Ovary (tissue), 9 donors: ENCODE results near the gene NELFB. TPM values are rescaled to one million over a fixed set of nuclear protein-coding genes. Genes with fewer than 3 reads are reported as not detected.
A peak's percentile ranks its signal among the peaks of the same experiment; 100 is the strongest.

Source experiments
- DNase-seq, 5 donors: peaks; one replicate each; pipeline ENCODE4 v3.0.0-alpha.2; 2019 to 2020
- H3K27ac ChIP-seq, 2 donors: fragments of 200-600 bp; one replicate each; pipeline versions ENCODE4 v1.5.1 to v1.8.0; 2019 to 2022
- H3K27me3 ChIP-seq: fragments of 200-600 bp; one replicate; pipeline ENCODE4 v1.8.0; 2022
- H3K36me3 ChIP-seq: fragments of 200-600 bp; sonication (generic); one replicate; pipeline ENCODE4 v1.5.1; 2019
- H3K4me1 ChIP-seq: one replicate; pipeline ENCODE4 v1.8.1; 2013; ENCODE audit warnings: mild to moderate bottlenecking, moderate library complexity; ENCODE audit not compliant: insufficient read depth
- H3K4me3 ChIP-seq: fragments of 200-600 bp; sonication (generic); one replicate; pipeline ENCODE4 v1.5.1; 2017
- H3K9me3 ChIP-seq, 2 donors: fragments of 200-600 bp in 1 of 2; sonication (generic) in 1 of 2; one replicate each; pipeline versions ENCODE4 v1.5.1 to v1.8.1; 2013 to 2019; ENCODE audit warnings: mild to moderate bottlenecking in 1 of 2, moderate library complexity in 1 of 2
- CTCF ChIP-seq, 3 donors: fragments of 450-650 bp in 2 of 3; fragments of 200-600 bp in 1 of 3; IDR thresholded peaks; one replicate each; pipeline versions ENCODE4 v1.5.1 to v1.8.0; 2016 to 2022; ENCODE audit warnings: antibody characterized with exemption in 3 of 3, mild to moderate bottlenecking in 1 of 3
- EP300 ChIP-seq: sonication (generic); formaldehyde crosslinking; IDR thresholded peaks from one replicate; pipeline ENCODE4 v1.6.1; 2017; ENCODE audit warnings: antibody characterized with exemption
- POLR2A ChIP-seq: fragments of 450-650 bp; IDR thresholded peaks from one replicate; pipeline ENCODE4 v1.6.1; 2017; ENCODE audit warnings: antibody characterized with exemption, mild to moderate bottlenecking, moderate library complexity
- WGBS, 3 donors: extraction: QIAGEN DNeasy Blood & Tissue Kit in 1 of 3; methylation state at CpG; one replicate each; pipeline versions ENCODE4 v1.1.5 to v1.1.7; 2013 to 2017; 5-methylcytosine and 5-hydroxymethylcytosine counted together
- intact Hi-C, 4 donors: fragments of 100-400 bp; cut with DNase I; formaldehyde crosslinking; loops; one replicate each; pipeline versions ENCODE4 v1.11.0 to v1.15.1; 2022 to 2023
- polyA plus RNA-seq, 2 donors: library from polyadenylated mRNA; stranded (reverse); fragments of 200-250 nt in 1 of 2; fragments of 350-450 nt in 1 of 2; fragmentation: Illumina TruSeq in 1 of 2; extraction: RNeasy Lipid Tissue Mini Kit (QIAGEN cat#74804) in 1 of 2; gene quantifications; one replicate each; pipeline ENCODE4 v1.2.3, GENCODE V29; 2013 to 2014
- total RNA-seq, 7 donors: library from RNA; depleted of rRNA in 2 of 7; stranded (reverse); fragments of >200 nt in 2 of 7; fragmentation: NEBNext Ultra II Directional in 3 of 7; extraction: Animal tissue kit (Norgen Biotek cat#: 25700) in 3 of 7; gene quantifications; one replicate each; pipeline versions ENCODE4 v1.1.0 to v1.2.4, GENCODE V29; 2016 to 2023
- donor health status: DM: no; HTN: no; CAD: no; lungs with moderate emphysema.
- donor health status: DM: no; HTN: no; CAD: no.
- donor health status: Bipolar disorder and iron deficiency.
- donor health status: DM: yes; HTN: yes; CAD: no.
- donor health status: DM: no; HTN: no; CAD: no.
- donor health status: DM: yes; HTN: yes; CAD: no.

The NELFB gene
- total and polyA plus RNA-seq, 9 donors, result 10.9 to 56.6 (median 44.5) TPM

- DNase-seq, result peak; percentile 27 to 70 (median 38)
- H3K27me3 ChIP-seq, result peaks cover 11% of the 10 kb centered on the region
- no peak for TF ChIP-seq EP300
- TF ChIP-seq CTCF (IDR thresholded peaks at IDR 0.05), result peak in 1 of 3 donors; percentile 27
- TF ChIP-seq POLR2A, result no peak
- H3K36me3 ChIP-seq, result no peaks in the 10 kb centered on the region
- peak overlapping the region; percentile 37 for H3K4me3 ChIP-seq
- no peaks in the 10 kb centered on the region for H3K9me3 ChIP-seq
- 0 to 1% (median 0%) methylated on average over 53 to 115 of the region's 115 CpGs for WGBS, 3 donors
- H3K27ac ChIP-seq, result no peak overlapping the region
- intact Hi-C loops, result loop anchor here in 2 of 4 donors (5.0 kb wide), 2 partner anchors 106 to 146 kb away; no protein-coding TSS in a partner anchor
- peaks cover 17% of the 10 kb centered on the region for H3K4me1 ChIP-seq
Observed at GRCh38 chr9:137301081-137301947, 46.2 kb downstream of the NELFB start.

- TF ChIP-seq POLR2A (no peak), EP300 (no peak), CTCF (IDR thresholded peaks at IDR 0.05) (no peak)
- intact Hi-C loops, result loop anchor here in 2 of 4 donors (5.0 kb wide), 2 partner anchors 105 to 145 kb away; no protein-coding TSS in a partner anchor
- H3K27ac ChIP-seq, result peak within 1 kb of the TSS in 1 of 2 donors; percentile 25
Observed at GRCh38 chr9:137302118-137302448, 47.0 kb downstream of the NELFB start, which contains the start of gene NRARP. Gene NRARP (minus strand): TSS chr9:137302271. CDS start chr9:137301928, 343 bp downstream.

GRCh38 chr9:137302449-137303150, 47.5 kb downstream of the NELFB start:
- H3K27ac ChIP-seq, result peak overlapping the region in 1 of 2 donors; percentile 25

More at GRCh38 chr9:137302118-137302448, 47.0 kb downstream of the NELFB start, which contains the start of gene NRARP:
- 0 to 2% (median 1%) methylated on average over 24 to 60 of the region's 60 CpGs for WGBS, 3 donors
- no peaks in the 10 kb centered on the region for H3K9me3 ChIP-seq
- peak within 1 kb of the TSS; percentile 37 for H3K4me3 ChIP-seq
- H3K27me3 ChIP-seq, result peaks cover 11% of the 10 kb centered on the region
- H3K36me3 ChIP-seq, result no peaks in the 10 kb centered on the region
- DNase-seq, result peak; percentile 82 to 93 (median 90)
- peaks cover 14% of the 10 kb centered on the region for H3K4me1 ChIP-seq

More at GRCh38 chr9:137302449-137303150, 47.5 kb downstream of the NELFB start:
- DNase-seq, result peak in 2 of 5 donors; percentile 20 to 25
- no peaks in the 10 kb centered on the region for H3K36me3 ChIP-seq
- 3 to 6% (median 6%) methylated on average over 37 to 78 of the region's 78 CpGs for WGBS, 3 donors
- peak overlapping the region; percentile 26 for H3K4me3 ChIP-seq
- peaks cover 11% of the 10 kb centered on the region for H3K27me3 ChIP-seq
- H3K9me3 ChIP-seq, result no peaks in the 10 kb centered on the region
- intact Hi-C loops, result loop anchor here in 2 of 4 donors (5.0 kb wide), 2 partner anchors 105 to 145 kb away; no protein-coding TSS in a partner anchor
- TF ChIP-seq EP300, result no peak
- TF ChIP-seq CTCF (IDR thresholded peaks at IDR 0.05), result peak in 1 of 3 donors; percentile 55
- H3K4me1 ChIP-seq, result peaks cover 19% of the 10 kb centered on the region
